Activated CD4-positive, alpha-beta memory T cell treated with anti-CD3 and anti-CD28 coated beads, Interleukin-2, amount 10 ng/mL, durations not matched to agents 7 days and 5 days (primary cell): ENCODE results near the gene FXR1. TPM values are rescaled to one million over a fixed set of nuclear protein-coding genes. Genes with fewer than 3 reads are reported as not detected.

Experiments
- total RNA-seq, 2 experiments: library from RNA; stranded (reverse); gene quantifications; one replicate each; pipeline ENCODE4 v1.2.3, GENCODE V29; 2021

Gene FXR1
- total RNA-seq, 2 experiments from 2014 or later, result 127 to 134 TPM

Other genes starting within 250 kb of the FXR1 start
- not detected for gene CCDC39, start 233.2 kb upstream of the FXR1 start, total RNA-seq
- 10 to 100 TPM; 40.3 to 44.7 TPM for gene DNAJC19, start 77.1 kb downstream of the FXR1 start, total RNA-seq